HG02571 (cell line): ENCODE results near the gene DRD1.
"Not testable (repeated sequence)": the region's sequence is repeated elsewhere in the genome, so short reads cannot be mapped to it uniquely, and the experiment has no call there.

Source experiments
- ATAC-seq: cut with Tn5 transposase; IDR thresholded peaks from one replicate; pipeline ENCODE4 v1.9.1; 2021; ENCODE audit warnings: mild to moderate bottlenecking, moderate library complexity; ENCODE audit not compliant: unreplicated experiment

Gene DRD1

DNA sequence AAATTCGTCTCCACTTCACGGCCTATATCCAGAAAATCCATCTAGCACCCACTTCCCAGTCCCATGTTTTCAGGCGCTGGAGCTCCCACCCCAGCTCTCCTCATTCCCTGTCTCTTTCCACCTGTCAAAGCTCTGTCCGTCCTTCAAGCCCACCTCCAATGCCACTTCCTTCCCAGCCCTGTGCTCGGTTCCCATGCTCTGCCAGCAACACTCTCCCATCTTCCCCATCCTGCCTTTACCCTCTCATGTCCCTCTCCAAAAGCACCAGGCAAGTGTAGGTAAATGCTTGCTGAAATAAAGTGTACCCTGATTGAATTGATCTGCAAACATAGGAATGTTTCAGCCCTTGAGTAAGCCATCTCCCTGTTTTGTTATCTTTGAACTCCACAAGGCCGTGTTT is 9.2 kb downstream of the DRD1 start:
- ATAC-seq = no peak

DNA sequence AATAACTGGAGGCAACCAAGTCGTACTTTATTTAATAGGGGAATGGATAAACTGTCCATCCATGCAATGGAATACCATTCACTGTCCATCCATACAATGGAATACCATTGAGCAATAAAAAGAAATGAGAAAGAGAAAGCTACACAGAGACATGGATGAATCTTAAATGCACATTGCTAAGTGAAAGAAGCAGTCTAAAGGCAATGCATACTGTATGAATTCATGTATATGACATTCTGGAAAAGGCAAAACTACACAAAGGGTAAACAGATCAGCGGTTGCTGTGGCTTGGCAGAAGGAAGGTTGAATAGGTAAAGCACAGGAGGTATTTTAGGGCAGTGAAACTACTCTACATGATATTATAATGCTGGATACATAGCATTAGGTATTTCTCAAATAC is 16.2 kb downstream of the DRD1 start:
- no peak for ATAC-seq

DNA sequence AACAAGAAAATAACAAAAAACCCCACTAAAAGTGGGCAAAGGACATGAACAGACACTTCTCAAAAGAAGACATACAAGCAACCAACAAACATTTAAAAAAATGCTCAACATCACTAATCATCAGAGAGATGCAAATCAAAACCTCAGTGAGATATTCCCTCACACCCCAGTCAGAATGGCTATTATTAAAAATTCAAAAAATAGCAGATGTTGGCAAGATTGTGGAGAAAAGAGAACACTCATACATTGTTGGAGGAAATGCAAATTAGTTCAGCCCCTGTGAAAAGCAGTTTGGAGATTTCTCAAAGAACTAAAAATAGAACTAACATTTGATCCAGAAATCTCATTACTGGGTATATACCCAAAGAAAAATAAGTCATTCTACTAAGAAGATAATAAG is 19.4 kb downstream of the DRD1 start:
- not testable (repeated sequence) for ATAC-seq

DNA sequence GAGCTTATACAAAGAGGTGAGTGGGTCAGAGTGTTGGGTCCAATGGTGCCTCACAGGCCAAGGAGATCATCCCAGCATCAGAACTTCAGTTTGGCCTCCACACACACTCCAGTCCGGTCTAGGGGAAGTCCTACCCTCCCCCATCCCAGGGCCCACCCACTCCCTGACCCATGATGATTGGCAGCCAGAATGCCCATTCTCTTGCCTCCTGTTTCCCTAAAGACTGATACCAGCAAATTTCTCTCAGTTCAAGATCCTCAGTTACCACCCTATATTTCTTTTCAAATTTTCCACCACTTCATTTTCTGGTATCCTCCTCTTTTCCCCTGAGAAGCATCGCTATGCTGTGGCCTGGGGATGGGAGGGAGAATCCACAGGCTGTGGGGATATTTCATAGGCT is 21.9 kb downstream of the DRD1 start:
- no peak for ATAC-seq

DNA sequence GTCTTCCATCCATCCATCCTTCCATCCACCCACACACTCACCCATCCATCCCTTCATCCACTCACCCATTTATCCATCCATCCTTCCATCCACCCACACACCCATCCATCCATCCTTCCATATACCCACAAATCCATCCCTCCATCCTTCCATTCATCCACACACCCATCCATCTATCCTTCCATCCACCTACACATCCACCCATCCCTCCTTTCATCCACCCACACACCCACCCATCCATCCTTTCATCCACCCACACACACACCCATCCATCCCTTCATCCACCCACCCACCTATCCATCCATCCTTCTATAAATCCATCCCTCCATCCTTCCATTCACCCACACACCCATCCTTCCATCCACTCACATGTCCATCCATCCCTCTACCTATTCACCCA is 23.6 kb downstream of the DRD1 start:
- ATAC-seq = no peak

DNA sequence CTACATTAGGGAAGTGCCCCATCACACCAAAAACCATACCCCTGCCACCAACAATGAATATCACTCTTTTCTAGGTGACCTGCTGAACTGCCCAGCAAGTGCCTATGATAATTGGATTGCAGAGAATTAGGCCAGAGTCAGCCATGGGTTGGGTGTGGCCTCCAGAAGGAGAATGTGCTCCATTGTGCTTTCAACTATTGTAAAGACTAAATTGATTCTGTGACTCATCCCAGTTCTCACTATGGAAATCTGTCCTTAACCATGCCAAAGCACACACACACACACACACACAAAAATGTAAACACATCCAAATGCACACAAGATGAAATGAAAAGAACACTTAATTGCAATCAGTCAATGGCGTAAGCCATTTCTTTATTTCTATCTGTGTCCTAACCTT is 25.7 kb downstream of the DRD1 start:
- no peak for ATAC-seq

DNA sequence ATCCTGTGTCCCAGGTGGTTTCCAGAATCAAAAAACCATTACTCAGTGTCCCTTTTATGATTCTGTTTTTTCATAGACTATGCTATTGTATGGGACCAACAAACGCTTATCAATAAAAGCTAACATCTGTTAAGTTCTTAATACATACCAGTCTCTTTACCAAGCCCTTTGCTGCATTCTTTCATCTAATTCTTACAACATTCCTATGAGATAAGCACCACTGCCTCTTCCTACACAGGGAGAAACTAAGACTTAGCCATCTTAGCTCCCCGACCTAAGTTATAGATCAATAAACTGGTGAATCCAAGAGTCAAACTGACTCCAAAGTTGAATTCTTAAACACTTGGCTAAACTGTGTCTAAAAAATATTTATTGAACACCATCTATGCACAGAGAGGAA is 26.6 kb downstream of the DRD1 start:
- ATAC-seq = no peak

DNA sequence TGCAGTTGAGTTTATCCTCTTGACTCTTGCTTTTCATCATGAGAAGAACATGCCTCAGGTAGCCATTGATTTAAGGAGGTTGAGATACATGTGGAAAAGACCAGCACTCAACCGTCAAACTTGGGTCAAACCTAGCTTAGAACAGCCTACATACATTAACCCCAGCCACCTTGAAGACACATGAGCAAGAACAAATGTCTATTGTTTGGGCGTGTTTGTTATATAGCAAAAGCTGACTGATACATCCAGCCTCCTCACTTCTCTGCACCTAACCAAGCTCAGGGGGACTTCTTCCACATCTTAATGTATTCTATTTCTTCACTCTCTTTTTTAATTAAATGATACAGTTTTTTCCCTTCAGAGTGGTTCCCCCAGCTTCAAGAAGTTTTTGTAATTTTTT is 28.7 kb downstream of the DRD1 start:
- no peak for ATAC-seq

DNA sequence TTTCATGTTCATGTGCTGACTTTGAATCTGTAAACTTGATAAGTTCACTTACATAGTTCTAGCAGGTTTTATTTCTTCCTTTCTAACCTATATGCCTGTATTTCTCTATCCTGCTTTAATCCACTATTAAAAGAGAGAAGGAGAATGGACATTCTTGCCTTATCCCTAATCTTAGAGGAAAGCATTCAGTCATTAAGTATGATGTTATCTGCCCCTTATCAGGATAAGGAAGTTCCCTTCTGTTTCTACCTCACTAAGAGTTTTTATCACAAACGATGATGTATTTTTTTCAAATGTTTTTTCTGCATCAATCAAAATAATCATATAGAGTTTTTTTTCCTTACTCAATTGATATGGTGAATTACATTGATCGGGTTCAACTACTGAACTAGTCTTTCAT is 33.1 kb downstream of the DRD1 start:
- ATAC-seq = no peak

DNA sequence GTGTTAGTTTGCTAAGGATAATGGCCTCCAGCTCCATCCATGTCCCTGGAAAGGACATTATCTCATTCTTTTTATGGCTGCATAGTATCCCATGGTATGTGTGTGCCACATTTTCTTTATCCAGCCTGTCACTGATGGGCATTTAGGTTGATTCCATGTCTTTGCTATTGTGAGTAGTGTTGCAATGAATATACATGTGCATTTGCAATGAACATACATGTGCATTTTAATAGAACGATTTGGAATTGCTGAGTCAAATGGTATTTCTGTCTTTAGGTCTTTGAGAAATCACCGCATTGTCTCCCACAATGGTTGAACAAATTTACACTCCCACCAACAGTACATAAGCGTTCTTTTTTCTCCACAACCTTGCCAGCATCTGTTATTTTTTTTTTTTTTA is 37.7 kb downstream of the DRD1 start:
- ATAC-seq = no peak

DNA sequence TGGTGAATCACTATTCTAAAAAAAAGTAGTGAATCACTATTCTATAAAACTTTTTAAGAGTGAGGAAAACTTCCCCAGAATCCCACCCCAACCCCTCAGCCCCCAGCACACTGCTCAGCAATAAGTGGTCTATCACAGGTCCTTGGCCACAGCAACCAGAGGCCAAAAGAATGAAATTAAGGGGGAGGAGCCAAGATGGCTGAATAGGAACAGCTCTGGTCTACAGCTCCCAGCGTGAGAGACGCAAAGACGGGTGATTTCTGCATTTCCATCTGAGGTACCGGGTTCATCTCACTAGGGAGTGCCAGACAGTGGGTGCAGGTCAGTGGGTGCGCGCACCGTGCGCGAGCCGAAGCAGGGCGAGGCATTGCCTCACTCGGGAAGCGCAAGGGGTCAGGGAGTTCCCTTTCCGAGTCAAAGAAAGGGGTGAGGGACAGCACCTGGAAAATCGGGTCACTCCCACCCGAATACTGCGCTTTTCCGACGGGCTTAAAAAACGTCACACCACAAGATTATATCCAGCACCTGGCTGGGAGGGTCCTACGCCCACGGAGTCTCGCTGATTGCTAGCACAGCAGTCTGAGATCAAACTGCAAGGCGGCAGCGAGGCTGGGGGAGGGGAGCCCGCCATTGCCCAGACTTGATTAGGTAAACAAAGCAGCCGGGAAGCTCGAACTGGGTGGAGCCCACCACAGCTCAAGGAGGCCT is 46.2 kb downstream of the DRD1 start:
- ATAC-seq = not testable (repeated sequence)

DNA sequence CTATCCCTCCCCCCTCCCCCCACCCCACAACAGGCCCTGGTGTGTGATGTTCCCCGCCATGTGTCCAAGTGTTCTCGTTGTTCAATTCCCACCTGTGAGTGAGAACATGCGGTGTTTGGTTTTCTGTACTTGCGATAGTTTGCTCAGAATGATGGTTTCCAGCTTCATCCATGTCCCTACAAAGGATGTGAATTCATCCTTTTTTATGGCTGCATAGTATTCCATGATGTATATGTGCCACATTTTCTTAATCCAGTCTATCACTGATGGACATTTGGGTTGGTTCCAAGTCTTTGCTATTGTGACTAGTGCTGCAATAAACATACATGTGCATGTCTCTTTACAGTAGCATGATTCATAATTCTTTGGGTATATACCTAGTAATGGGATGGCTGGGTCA is 48.6 kb downstream of the DRD1 start:
- ATAC-seq = not testable (repeated sequence)

DNA sequence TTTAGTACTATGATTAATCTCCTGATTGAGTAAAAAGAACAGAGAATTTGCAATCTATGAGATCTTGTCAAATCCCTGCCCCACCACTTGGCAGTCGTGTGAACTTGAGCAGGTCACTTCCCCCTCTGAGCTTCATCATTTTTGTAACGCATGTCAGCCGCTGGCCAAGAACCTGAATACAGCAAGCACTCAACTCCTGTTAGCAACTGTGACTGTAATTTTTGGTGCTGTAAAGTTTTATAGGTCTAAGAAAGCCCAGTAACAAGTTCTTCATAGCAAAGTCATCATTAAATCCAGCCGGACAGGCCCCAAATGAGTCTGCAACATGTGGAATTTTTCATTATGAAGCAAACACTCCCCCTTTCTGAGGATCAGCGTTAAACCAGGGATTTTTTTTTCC is 49.4 kb downstream of the DRD1 start:
- no peak for ATAC-seq

DNA sequence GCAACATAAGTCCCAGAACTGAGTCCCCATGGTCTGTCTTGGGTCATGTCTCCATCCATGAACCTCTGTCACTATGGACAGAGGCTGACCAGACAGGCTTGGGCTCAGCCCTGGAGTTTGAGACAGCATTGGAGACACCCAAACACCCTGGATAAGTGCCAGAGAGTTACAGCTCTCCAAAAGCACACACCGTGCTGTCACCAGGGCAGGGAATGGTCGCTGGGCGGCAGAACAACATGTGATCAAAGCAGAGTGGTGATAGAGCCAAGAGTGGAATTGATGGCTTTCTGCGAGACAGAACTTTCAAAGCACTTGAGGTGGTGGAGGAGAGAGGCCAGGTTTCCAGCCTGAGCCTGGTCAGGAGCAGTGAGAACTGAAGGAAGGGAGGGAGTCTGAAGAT is 50.1 kb downstream of the DRD1 start:
- no peak for ATAC-seq

DNA sequence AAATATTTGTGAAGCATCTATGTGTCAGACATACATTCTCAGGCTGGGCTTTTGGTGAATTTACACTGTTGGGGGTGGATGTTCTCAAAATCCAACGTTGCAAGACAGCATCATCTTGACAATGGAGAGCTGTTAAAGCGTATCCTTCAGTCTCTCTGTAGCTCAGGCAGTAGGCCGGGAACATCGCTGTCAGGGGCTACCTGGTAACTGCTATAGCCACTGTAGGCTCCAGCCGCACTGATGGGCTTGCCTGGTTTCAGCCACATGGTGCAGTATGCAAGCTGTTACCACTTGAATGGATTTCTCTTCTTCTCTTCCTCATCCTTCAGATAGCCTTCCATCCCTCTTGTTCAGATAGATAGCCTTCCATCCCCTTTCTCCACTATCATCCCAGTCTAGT is 51.7 kb downstream of the DRD1 start:
- no peak for ATAC-seq

DNA sequence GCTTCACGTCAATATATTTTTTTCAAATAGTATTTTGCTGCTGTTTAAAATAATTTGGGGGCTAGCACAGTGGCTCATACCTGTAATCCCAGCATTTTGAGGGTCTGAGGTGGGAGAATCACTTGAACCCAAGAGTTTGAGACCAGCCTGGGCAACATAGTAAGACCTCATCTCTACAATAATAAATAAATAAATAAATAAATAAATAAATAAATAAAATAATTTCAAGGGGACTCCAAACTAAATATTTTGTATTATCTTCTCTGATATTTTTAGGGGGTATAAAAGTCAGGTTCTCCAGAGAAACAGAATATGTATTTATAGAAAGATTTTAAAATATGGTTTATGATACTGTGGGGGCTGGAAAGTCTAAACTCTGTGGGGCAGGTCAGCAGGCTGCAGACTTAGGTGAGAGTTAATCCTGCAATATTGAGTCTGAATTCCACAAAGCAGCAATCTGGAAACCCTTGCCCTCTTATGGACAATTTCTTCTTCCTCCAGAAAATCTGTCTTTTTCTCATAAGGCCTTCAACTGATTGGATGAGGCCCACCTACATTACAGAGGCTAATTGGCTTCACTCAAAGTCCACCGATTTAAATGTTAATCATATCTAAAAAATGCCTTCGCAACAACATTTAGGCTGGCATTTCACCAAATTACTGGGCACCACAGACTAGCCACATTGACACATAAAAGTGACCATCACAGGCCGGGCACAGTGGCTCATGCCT is 53.5 kb downstream of the DRD1 start:
- ATAC-seq = no peak
